ENCODE measurements around the gene SPDEF.

GRCh38 chr6:34597605-34598353 lies 41.6 kb upstream of the SPDEF start:
- TF ChIP-seq, protein P1, sequence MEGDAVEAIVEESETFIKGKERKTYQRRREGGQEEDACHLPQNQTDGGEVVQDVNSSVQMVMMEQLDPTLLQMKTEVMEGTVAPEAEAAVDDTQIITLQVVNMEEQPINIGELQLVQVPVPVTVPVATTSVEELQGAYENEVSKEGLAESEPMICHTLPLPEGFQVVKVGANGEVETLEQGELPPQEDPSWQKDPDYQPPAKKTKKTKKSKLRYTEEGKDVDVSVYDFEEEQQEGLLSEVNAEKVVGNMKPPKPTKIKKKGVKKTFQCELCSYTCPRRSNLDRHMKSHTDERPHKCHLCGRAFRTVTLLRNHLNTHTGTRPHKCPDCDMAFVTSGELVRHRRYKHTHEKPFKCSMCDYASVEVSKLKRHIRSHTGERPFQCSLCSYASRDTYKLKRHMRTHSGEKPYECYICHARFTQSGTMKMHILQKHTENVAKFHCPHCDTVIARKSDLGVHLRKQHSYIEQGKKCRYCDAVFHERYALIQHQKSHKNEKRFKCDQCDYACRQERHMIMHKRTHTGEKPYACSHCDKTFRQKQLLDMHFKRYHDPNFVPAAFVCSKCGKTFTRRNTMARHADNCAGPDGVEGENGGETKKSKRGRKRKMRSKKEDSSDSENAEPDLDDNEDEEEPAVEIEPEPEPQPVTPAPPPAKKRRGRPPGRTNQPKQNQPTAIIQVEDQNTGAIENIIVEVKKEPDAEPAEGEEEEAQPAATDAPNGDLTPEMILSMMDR (IDR thresholded peaks at IDR 0.05) = no peak
- no peak for TF ChIP-seq EP300 (IDR thresholded peaks at IDR 0.05; ENCODE audit: low read depth)
